IMR-90 (cell line): ENCODE data around the gene ABCC5. TPM values are rescaled to one million over a fixed set of nuclear protein-coding genes. Genes with fewer than 3 reads are reported as not detected.

Experiments used
- ATAC-seq: fragments of 200-7000 bp; cut with Tn5 transposase; 2 replicates; pipeline ENCODE4 v1.9.1; 2020; ENCODE audit warnings: low read depth, mild to moderate bottlenecking, moderate library complexity
- BruUV-seq: library from RNA; stranded (reverse); fragments of 400-500 nt; replicated peaks from 2 replicates; lab custom pipeline; 2021; lab: Mats Ljungman, UMichigan
- CTCF ChIA-PET: fragments of 300-600 bp; formaldehyde crosslinking; extraction: SDS; loops from one replicate; lab custom pipeline; 2021; ENCODE audit warnings: antibody characterized with exemption; lab: Yijun Ruan, JAX
- POLR2A ChIA-PET: fragments of 300-600 bp; sonication (Branson Sonifier 250); formaldehyde crosslinking; loops from one replicate; lab custom pipeline; 2022; ENCODE audit warnings: antibody characterized with exemption; ENCODE audit not compliant: unreplicated experiment; lab: Charles Lee
- DNase-seq: peaks from one replicate; pipeline ENCODE4 v3.0.0; 2013
- H2AFZ ChIP-seq: replicated peaks from 2 replicates; pipeline ENCODE3; 2013; ENCODE audit warnings: low read length, mild to moderate bottlenecking; ENCODE audit not compliant: poor library complexity
- H2AK5ac ChIP-seq: 2 replicates; pipeline ENCODE4 v1.6.1; 2013; ENCODE audit warnings: low read depth, low read length, inconsistent platforms
- H2AK9ac ChIP-seq: replicated peaks from 2 replicates; pipeline ENCODE3; 2013; ENCODE audit warnings: mild to moderate bottlenecking, low read depth, low read length, moderate library complexity; ENCODE audit not compliant: poor library complexity
- H2BK120ac ChIP-seq: 2 replicates; pipeline ENCODE4 v1.6.1; 2013; ENCODE audit warnings: low read depth, low read length, inconsistent platforms
- H2BK15ac ChIP-seq: 3 replicates; pipeline ENCODE4 v1.6.1; 2013; ENCODE audit warnings: low read depth, low read length, inconsistent platforms
- H2BK20ac ChIP-seq: 2 replicates; pipeline ENCODE4 v1.6.1; 2013; ENCODE audit warnings: low read depth, mild to moderate bottlenecking, inconsistent platforms, low read length, moderate library complexity
- H2BK5ac ChIP-seq: 2 replicates; pipeline ENCODE4 v1.6.1; 2013; ENCODE audit warnings: mild to moderate bottlenecking, low read depth, low read length, inconsistent platforms; ENCODE audit not compliant: poor library complexity, severe bottlenecking
- H3K14ac ChIP-seq: replicated peaks from 2 replicates; pipeline ENCODE4 v1.6.1; 2013; ENCODE audit warnings: low read depth, low read length, inconsistent platforms
- H3K18ac ChIP-seq: 2 replicates; pipeline ENCODE4 v1.6.1; 2013; ENCODE audit warnings: low read depth, low read length, control low read depth
- H3K23ac ChIP-seq: 2 replicates; pipeline ENCODE4 v1.6.1; 2013; ENCODE audit warnings: low read depth, low read length, inconsistent platforms
- H3K27ac ChIP-seq: 2 replicates; pipeline ENCODE4 v1.5.1; 2013; ENCODE audit warnings: mild to moderate bottlenecking, control low read depth, low read length; ENCODE audit not compliant: insufficient read depth
- H3K27me3 ChIP-seq: 2 replicates; pipeline ENCODE4 v1.6.1; 2013; ENCODE audit warnings: low read length; ENCODE audit not compliant: control insufficient read depth, insufficient read depth
- H3K36me3 ChIP-seq: 2 replicates; pipeline ENCODE4 v1.6.1; 2013; ENCODE audit warnings: low read length, mixed read lengths; ENCODE audit not compliant: control insufficient read depth, insufficient read depth
- H3K4ac ChIP-seq: 2 replicates; pipeline ENCODE4 v1.6.1; 2013; ENCODE audit warnings: low read depth, low read length, inconsistent platforms
- H3K4me1 ChIP-seq: 2 replicates; pipeline ENCODE4 v1.6.1; 2013; ENCODE audit warnings: low read length, mixed read lengths; ENCODE audit not compliant: control insufficient read depth, insufficient read depth
- H3K4me2 ChIP-seq: 2 replicates; pipeline ENCODE4 v1.6.1; 2013; ENCODE audit warnings: low read depth, mild to moderate bottlenecking, control low read depth, low read length, moderate library complexity
- H3K4me3 ChIP-seq: 2 replicates; pipeline ENCODE4 v1.5.1; 2013; ENCODE audit warnings: low read depth, mild to moderate bottlenecking, control low read depth, low read length, moderate library complexity; ENCODE audit not compliant: insufficient read depth
- H3K56ac ChIP-seq: 2 replicates; pipeline ENCODE4 v1.6.1; 2013; ENCODE audit warnings: low read length, inconsistent platforms; ENCODE audit not compliant: insufficient read depth; ENCODE audit errors: extremely low read depth
- H3K79me1 ChIP-seq, 2 experiments: 2 replicates each; pipeline ENCODE4 v1.6.1; 2013; ENCODE audit warnings: low read length in 2 of 2, inconsistent platforms in 1 of 2, low read depth in 1 of 2
- H3K9ac ChIP-seq: 2 replicates; pipeline ENCODE4 v1.6.1; 2013; ENCODE audit warnings: low read depth, low read length, control low read depth
- H3K9me1 ChIP-seq: 2 replicates; pipeline ENCODE4 v1.6.1; 2013; ENCODE audit warnings: low read length, inconsistent platforms; ENCODE audit not compliant: insufficient read depth
- H3K9me3 ChIP-seq: 2 replicates; pipeline ENCODE4 v1.6.1; 2013; ENCODE audit warnings: low read length; ENCODE audit not compliant: control insufficient read depth, insufficient read depth
- H4K20me1 ChIP-seq: 2 replicates; pipeline ENCODE4 v1.6.1; 2013; ENCODE audit warnings: low read length, inconsistent platforms; ENCODE audit not compliant: insufficient read depth
- H4K5ac ChIP-seq: 2 replicates; pipeline ENCODE4 v1.6.1; 2013; ENCODE audit warnings: mild to moderate bottlenecking, low read depth, low read length, control low read depth
- H4K8ac ChIP-seq, 2 experiments: 2 replicates each; pipeline ENCODE4 v1.6.1; 2013; ENCODE audit warnings: low read depth in 2 of 2, low read length in 2 of 2, control low read depth in 1 of 2, inconsistent platforms in 1 of 2
- H4K91ac ChIP-seq: 2 replicates; pipeline ENCODE4 v1.6.1; 2013; ENCODE audit warnings: low read depth, low read length, inconsistent platforms; ENCODE audit not compliant: insufficient read depth
- BHLHE40 ChIP-seq: fragments of 150-350 bp; IDR thresholded peaks from 2 replicates; pipeline ENCODE4 v1.6.1; 2016; ENCODE audit warnings: mild to moderate bottlenecking, low read depth, low read length
- CEBPB ChIP-seq: IDR thresholded peaks from 2 replicates; pipeline ENCODE4 v1.6.1; 2012; ENCODE audit warnings: low read depth, low read length, improper control_type of control experiment
- CHD1 ChIP-seq: IDR thresholded peaks from 2 replicates; pipeline ENCODE4 v1.6.1; 2012; ENCODE audit warnings: low read depth, low read length, improper control_type of control experiment
- CTCF ChIP-seq: conservative IDR thresholded peaks from 2 replicates; pipeline ENCODE4 v1.5.1; 2012; ENCODE audit warnings: mild to moderate bottlenecking, low read depth, low read length, improper control_type of control experiment
- ELK1 ChIP-seq: fragments of 150-350 bp; IDR thresholded peaks from 2 replicates; pipeline ENCODE4 v1.6.1; 2016; ENCODE audit warnings: low read depth, mild to moderate bottlenecking, low read length, moderate library complexity, borderline replicate concordance
- FOS ChIP-seq: fragments of 150-350 bp; IDR thresholded peaks from 2 replicates; pipeline ENCODE4 v1.6.1; 2016; ENCODE audit warnings: low read depth, low read length
- MAFK ChIP-seq: IDR thresholded peaks from 2 replicates; pipeline ENCODE4 v1.6.1; 2012; ENCODE audit warnings: low read depth, low read length, improper control_type of control experiment
- MAZ ChIP-seq: IDR thresholded peaks from 2 replicates; pipeline ENCODE4 v1.6.1; 2012; ENCODE audit warnings: low read depth, mild to moderate bottlenecking, low read length, improper control_type of control experiment, moderate library complexity, borderline replicate concordance
- MXI1 ChIP-seq: IDR thresholded peaks from 2 replicates; pipeline ENCODE4 v1.6.1; 2012; ENCODE audit warnings: low read depth, mild to moderate bottlenecking, low read length, moderate library complexity, borderline replicate concordance
- NFE2L2 ChIP-seq: fragments of 150-350 bp; IDR thresholded peaks from 2 replicates; pipeline ENCODE4 v1.6.1; 2016; ENCODE audit warnings: low read depth, mild to moderate bottlenecking, low read length
- POLR2A ChIP-seq: IDR thresholded peaks from 2 replicates; pipeline ENCODE4 v1.6.1; 2012; ENCODE audit warnings: mild to moderate bottlenecking, low read depth, low read length
- RAD21 ChIP-seq: IDR thresholded peaks from 2 replicates; pipeline ENCODE4 v1.6.1; 2012; ENCODE audit warnings: low read length, improper control_type of control experiment
- RCOR1 ChIP-seq: IDR thresholded peaks from 2 replicates; pipeline ENCODE4 v1.6.1; 2012; ENCODE audit warnings: mild to moderate bottlenecking, low read length, improper control_type of control experiment; ENCODE audit not compliant: insufficient replicate concordance
- RFX5 ChIP-seq: IDR thresholded peaks from 2 replicates; pipeline ENCODE4 v1.8.0; 2012; ENCODE audit warnings: low read depth, mild to moderate bottlenecking, low read length, moderate library complexity
- SMC3 ChIP-seq: fragments of 150-350 bp; IDR thresholded peaks from 2 replicates; pipeline ENCODE4 v1.6.1; 2016; ENCODE audit warnings: low read depth, mild to moderate bottlenecking, antibody characterized with exemption, low read length, moderate library complexity
- USF2 ChIP-seq: fragments of 150-350 bp; IDR thresholded peaks from 2 replicates; pipeline ENCODE4 v1.6.1; 2017; ENCODE audit warnings: mild to moderate bottlenecking, antibody characterized with exemption, low read length, low read depth
- WGBS, 2 experiments: methylation state at CpG; one replicate each; pipeline versions ENCODE4 v1.1.5 to v1.1.7; 2013; ENCODE audit warnings: missing lambda C conversion rate in 2 of 2; ENCODE audit not compliant: insufficient read length in 1 of 2; ENCODE audit errors: extremely low coverage in 2 of 2; 5-methylcytosine and 5-hydroxymethylcytosine counted together
- dilution Hi-C: fragments of 300-500 bp; cut with HindIII; formaldehyde crosslinking; loops from one replicate; pipeline ENCODE4 v1.14.3; 2018; ENCODE audit warnings: low sequenced_read_pairs; ENCODE audit not compliant: unreplicated experiment
- in situ Hi-C: fragments of 300-500 bp; cut with MboI; formaldehyde crosslinking; loops from 3 replicates; pipeline ENCODE4 v1.14.3; 2019; ENCODE audit warnings: low sequenced_read_pairs, inconsistent platforms, mixed read lengths
- intact Hi-C: fragments of 100-400 bp; cut with micrococcal nuclease; formaldehyde crosslinking; loops from 2 replicates; pipeline ENCODE4 v1.10.0; 2022
- polyA plus RNA-seq, 3 experiments: library from polyadenylated mRNA; depleted of rRNA; stranded (reverse); fragments of >200 nt; gene quantifications; 2 replicates each; pipeline ENCODE4 v1.2.3, GENCODE V29; 2012; ENCODE audit warnings: low replicate concordance in 1 of 3
- total RNA-seq: library from RNA; depleted of rRNA; stranded (reverse); fragments of >200 nt; gene quantifications from 2 replicates; pipeline ENCODE4 v1.2.3, GENCODE V29; 2012

The ABCC5 gene
- total and polyA plus RNA-seq, 2 of the 4 experiments (the other 2 are of a cell fraction), result 8.4 to 17.7 TPM

- no TSS peak for BruUV-seq
- H3K56ac ChIP-seq, result no peak overlapping the region
- peaks cover 44% of the 10 kb centered on the region for H3K36me3 ChIP-seq
- H2AK5ac ChIP-seq, result no peak overlapping the region
- no peak for DNase-seq
- no peak overlapping the region for H3K18ac ChIP-seq
- no peak overlapping the region for H4K91ac ChIP-seq
- no peak overlapping the region for H2BK20ac ChIP-seq
- H2AK9ac ChIP-seq, result no peak overlapping the region
- H4K8ac ChIP-seq, result no peak overlapping the region
- H2BK5ac ChIP-seq, result no peak overlapping the region
- H4K5ac ChIP-seq, result no peak overlapping the region
- TF ChIP-seq RAD21 (no peak), ELK1 (no peak), MXI1 (no peak), BHLHE40 (no peak), MAZ (no peak), MAFK (no peak), RFX5 (no peak), NFE2L2 (no peak), FOS (no peak), CHD1 (no peak), USF2 (no peak), SMC3 (no peak), CEBPB (no peak), RCOR1 (no peak), POLR2A (no peak), CTCF (no peak)
- H3K27me3 ChIP-seq, result no peaks in the 10 kb centered on the region
- H3K27ac ChIP-seq, result no peak overlapping the region
- no peak overlapping the region for H3K14ac ChIP-seq
- no peak overlapping the region for H2BK120ac ChIP-seq
- H4K20me1 ChIP-seq, result no peaks in the 10 kb centered on the region
- no peaks in the 10 kb centered on the region for H3K9me3 ChIP-seq
- no CpG with 5 or more reads among the region's 5 CpGs for WGBS, 2 experiments
- no peak overlapping the region for H2BK15ac ChIP-seq
- H3K23ac ChIP-seq, result no peak overlapping the region
- ATAC-seq, result no peak
- H3K4me3 ChIP-seq, result no peak overlapping the region
- H3K9me1 ChIP-seq, result no peaks in the 10 kb centered on the region
- H2AFZ ChIP-seq, result no peak overlapping the region
- no peaks in the 10 kb centered on the region for H3K4me1 ChIP-seq
- H3K9ac ChIP-seq, result no peak overlapping the region
- H3K79me1 ChIP-seq, result no peaks in the 10 kb centered on the region
- no peak overlapping the region for H3K4me2 ChIP-seq
- CTCF ChIA-PET, result no interaction called here
- intact Hi-C loops, result no loop called here
- in situ Hi-C loops, result no loop called here
- dilution Hi-C loops, result no loop called here
- no peak overlapping the region for H3K4ac ChIP-seq
- POLR2A ChIA-PET, result interaction anchor here (0.6 kb wide), 1 partner anchor 454 kb away, joined by 4 read pairs; no protein-coding TSS in a partner anchor
These were observed 72.9 kb downstream of the ABCC5 start for GRCh38 chr3:183944775-183945174.
